NCI-H1436 treated with DMSO at 0.1 percent for 48 hours (cell line): ENCODE data around the gene SELPLG.
"Not testable (repeated sequence)": the region's sequence is repeated elsewhere in the genome, so short reads cannot be mapped to it uniquely, and the experiment has no call there.

ENCODE experiments used
- DNase-seq: peaks from one replicate; lab custom pipeline; 2025; lab: John Stamatoyannopoulos, UW

SELPLG gene

GRCh38 chr12:108655812-108656175 lies 22.1 kb upstream of the SELPLG start:
- not testable (repeated sequence) for DNase-seq

DNA sequence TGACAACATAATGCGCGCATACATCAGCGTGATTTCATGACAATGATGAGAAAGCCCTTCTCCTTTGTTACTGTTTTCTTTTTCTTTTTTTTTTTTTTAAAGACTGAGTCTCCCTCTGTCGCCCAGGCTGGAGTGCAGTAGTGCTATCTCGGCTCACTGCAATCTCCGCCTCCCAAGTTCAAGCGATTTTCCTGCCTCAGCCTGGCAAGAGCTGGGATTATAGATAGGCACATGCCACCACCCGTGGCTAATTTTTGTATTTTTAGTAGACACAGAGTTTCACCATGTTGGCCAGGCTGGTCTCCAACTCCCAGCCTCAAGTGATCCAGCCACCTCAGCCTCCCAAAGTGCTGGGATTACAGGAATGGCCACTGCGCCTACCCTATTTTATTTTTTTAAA lies 20.9 kb upstream of the SELPLG start:
- not testable (repeated sequence) for DNase-seq

GRCh38 chr12:108653922-108654321 lies 20.2 kb upstream of the SELPLG start:
- DNase-seq = no peak

DNA sequence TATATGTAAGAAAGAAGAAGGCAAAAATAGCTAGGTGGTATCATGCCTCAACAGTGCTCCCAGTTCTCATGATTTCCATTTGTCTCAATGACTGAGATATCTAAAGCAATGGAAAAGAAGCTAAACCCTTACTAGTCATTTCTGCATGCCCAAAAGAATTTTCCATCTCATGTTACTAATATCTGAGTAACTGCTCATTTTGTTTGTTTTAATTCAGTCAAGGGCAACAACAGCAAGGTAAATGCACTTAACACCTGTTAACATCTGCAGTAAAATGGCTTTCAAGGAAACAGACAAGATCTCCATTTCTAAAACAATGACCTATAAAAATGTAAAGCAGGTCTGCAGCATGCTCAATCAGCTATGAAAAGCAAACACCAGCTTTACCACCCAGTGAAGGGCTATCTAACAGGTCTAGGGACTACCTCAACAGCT lies 19.4 kb upstream of the SELPLG start:
- DNase-seq = no peak

GRCh38 chr12:108650083-108650482 lies 16.4 kb upstream of the SELPLG start:
- no peak for DNase-seq

GRCh38 chr12:108649669-108650068 lies 16.0 kb upstream of the SELPLG start:
- no peak for DNase-seq

DNA sequence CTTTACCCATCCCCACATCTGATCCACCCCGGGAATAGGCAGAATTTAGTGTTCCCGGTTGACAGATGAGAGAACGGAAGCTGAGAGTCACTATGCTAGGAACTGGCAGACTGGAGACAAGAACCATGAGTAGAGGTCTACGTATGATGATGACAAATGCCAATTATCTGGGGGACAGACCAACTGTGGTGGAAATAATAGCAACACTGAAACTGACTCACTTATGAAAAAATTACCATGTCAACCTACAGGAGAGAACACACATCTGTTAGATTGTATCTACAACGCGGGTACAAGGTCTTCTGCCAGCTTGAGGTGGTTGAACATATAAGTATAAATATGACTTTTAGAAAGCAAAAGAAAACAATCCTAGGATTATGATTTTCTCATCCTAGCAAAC lies 15.4 kb upstream of the SELPLG start:
- DNase-seq = no peak

DNA sequence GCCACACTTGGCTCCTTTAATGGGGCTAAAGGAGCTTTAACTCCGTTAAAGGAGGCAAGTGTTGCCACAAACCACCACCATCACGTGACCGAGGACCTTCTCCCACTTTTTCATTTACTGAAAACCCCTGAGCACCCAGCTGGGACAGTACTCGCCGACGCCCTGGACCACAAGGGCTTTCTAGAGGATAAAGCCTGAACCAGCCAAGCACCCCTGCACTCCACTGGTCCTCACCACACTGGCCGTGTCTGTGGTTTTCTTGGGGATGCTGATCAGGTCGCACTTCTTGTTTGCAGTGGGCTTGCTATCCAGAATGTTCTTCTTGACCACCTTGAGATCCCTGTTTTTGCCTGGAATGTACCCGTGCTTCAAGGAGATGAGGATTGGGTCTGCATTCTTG lies 14.7 kb upstream of the SELPLG start:
- no peak for DNase-seq

DNA sequence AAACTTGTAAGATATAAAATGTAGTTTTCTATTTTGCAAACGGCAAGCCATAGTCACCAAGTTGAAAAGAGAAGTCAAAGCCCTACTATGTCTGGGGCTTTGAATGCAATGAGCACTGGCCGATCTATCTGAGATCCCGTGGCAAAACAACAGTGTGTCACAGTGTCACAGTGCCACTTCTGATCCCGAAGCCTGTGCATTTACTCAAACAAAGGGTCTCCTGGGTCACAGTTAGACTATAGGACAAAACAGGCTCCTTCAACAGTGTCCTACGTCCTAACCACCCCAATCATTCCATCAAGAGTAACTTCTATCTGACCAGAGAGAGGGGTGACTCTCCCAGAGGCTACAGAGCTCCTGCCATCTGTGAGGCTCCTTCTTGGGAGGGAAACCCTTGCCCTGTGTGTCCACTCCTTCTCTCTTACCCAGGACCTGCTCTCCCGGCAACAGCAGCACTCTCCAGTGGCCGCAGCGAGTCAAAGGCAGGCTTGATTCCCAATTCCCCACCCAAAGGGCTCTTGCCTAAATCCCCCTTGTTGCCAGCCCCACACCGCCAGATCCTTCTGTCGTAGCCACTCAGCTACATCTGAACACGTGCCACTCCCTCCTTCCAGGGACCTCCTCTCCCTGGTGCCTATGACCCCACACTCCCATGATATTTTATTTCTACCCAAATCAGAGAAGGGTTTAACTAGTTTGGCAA lies 14.0 kb upstream of the SELPLG start:
- no peak for DNase-seq

DNA sequence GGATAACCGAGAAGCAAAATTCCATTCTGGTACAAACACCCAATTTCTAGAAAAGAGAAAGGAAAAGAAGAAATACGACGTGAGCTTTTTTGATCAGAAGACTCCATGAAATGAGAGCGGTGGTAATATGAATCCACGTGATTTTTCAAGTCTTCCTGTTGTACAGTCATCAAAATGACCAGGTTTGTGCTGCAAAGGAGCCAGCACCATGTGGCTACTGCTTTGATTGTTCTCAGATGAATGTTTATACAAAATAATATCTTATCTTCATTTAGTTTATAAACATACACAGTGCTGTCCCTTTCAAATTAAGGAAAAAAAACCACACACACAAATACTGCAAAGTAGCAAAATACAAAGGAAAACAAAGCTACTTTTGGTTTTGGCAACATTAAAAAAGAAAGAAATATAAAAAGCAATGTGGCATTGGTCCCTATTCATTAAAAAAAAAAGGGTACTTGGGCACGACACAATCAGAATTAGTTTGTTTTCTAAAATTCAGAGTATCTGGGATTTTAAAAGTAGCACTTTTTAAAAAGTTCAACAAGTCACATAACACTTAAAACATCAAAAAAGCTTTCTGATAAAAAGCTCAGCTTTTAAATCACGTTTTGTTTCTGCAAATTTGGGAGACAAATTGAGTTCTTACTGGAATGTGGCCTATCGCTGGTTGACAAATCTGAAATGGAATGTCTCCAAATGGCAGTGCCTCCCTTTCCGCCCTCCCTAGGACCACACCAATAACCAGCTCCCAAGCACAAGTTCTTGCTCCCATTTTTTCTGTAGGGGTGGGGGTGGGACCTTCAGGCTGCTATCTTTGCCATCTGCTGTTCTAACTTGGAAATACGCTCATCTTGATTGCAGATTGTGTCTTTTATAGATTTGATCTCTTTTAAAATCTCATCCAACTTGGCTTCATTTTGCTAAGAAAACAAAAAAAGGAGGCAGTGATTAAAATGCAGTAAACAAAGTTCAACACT lies 13.2 kb upstream of the SELPLG start:
- no peak for DNase-seq

DNA sequence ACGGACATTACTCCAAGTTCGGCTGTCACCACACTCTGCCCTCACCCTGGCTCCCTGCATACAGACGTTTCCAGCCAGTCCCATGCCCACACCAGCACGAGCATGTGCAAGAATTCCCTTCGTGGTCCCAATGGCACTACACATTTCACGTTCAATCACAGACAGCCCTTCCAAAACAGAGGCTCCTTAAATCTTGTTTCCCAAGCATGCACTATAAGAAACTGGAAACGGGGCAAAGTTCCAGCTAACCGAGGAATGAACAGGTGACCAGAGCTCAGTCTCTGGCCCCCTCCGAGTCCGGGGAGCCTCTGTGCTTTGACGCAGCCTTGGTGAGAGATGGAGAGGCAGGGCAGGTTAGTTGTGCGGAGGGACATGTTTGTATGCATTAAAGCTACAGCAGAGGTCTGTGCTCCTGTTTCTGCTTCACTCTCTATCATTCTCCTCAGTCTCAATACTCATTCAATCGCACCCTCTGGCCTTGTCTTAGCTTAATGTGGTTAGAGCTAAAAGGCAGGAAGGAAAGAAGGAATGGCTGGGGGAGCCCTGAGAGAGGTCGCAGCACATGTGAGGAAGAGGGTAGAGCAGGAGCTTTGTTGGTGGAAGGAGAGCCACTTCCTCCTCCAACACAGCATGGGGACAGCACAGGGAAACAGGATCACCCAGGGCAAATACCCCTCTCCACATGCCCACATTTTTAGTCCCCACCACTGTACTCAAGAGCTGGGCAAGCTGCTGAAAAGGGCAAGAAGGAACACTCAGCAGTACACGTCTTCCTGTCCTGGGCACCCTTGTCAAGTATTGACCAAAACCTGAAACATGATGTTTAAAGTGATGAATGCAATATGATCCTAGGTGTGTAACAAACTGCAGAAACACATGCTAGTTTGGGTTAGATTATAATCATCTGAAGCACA lies 12.2 kb upstream of the SELPLG start:
- DNase-seq = no peak

GRCh38 chr12:108644811-108645120 lies 11.1 kb upstream of the SELPLG start:
- no peak for DNase-seq

DNA sequence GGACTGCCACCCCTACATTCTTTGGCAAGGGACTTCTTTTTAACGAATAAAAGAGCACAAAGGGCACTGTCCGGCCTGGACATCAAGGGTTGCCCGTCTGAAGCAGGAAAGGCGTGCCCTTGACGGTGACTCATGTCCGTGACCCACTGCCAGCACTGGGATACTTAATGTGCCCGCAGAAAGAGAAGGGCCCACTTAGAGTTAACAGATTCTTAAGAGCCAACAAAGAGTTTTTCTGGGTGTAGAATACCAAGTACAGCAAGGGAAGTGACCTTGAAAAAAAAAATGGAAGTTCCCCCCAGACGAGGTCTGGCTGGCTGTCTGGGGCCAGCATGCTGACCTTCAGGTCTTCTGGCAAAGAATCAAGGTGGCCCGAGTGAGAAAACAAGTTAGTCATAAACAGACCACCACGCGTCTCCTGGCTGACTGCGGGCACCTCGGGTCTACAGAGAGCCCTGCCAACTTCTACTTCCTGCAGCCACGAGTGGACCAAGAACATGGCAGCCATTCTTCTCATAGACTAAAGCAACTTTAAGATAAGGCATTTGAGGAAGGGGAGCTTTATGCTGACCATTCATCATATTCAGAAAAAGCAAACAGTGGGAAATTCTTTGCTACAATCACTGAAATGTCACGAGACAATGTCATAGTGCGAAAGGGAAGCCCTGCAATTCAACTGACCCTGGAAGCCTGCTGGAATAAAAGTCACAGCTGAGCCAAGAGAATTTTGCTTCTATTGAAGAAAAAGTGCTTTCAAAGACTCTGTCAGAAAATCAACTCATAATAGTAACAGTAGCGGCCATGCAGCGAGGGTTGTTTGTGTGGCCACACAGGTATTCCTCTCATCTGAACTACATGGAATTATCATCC lies 10.5 kb upstream of the SELPLG start:
- DNase-seq = no peak

DNA sequence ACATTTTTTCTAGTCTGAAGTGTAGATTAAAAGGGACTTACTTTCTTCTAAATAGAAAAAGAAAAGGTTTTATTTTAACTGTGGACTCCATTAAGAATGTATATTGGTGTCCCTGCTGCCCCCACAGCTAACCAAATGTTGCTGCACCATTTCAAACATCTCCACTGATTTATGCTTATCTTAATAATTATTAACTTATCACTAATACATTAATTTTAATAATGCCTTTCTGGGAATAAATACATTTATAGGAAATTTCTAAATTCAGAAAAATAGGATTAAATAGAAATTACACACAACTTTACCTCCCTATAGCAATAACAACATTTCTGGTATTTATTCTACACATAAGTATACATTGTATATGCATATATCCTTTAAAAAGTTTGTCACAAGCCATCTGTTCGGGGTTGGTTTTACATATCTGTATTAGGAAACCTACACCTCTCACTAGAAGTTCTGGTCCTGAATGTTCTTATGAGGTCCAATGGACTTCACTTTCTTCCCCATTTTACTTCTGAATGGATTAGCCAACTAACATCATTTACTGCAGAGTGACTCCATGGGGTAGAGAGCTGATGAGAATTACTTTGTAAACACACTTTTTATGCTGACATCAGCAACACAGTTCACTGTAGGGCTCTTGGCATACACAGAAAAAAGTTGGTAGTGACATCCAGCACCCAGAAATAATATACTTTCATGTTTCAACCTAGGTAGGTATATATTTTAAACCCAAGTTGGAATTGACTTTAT lies 9.4 kb upstream of the SELPLG start:
- no peak for DNase-seq

- no peak for DNase-seq
Measured at GRCh38 chr12:108642269-108642870, 8.7 kb upstream of the SELPLG start.

GRCh38 chr12:108641446-108642268 lies 8.0 kb upstream of the SELPLG start:
- DNase-seq = no peak

GRCh38 chr12:108640802-108641445 lies 7.2 kb upstream of the SELPLG start:
- DNase-seq = no peak

DNA sequence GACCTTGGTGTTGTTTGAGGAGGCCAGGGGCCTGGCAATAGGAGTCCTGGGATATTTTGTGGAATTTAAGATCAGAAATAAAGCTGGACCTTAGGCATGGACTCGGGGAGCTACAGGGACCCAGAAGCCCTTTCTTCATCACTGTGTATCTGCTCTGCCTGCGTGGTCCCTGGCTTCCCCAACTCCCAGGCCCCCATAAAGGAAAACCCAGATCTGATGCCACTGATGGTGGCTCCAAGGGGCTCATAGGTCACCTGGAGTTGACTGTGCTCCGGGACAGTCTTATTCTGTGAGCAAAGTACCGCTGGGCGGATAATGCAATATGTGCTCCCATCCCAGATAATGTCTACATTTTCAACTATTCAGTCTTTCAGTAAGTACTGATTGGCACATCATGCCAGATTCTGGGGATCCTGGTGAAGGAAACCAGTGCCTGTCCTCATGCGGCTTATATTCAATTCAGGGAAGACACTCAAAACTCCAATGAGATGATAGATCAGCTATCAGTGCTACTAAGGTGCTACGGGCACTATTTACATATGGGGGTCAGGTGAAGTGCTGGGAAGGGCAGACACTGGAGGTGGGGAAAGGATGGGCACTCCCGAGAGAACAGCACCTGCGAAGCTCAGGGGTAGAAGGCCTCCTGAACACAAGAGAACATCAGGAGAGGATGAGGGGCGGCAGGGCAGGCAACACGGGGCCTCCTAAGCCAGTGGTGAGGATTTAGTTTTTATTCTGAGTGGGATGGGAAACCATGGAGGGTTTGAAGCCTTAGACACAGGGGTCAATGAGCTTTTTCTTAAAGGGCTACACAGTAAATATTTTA lies 5.5 kb upstream of the SELPLG start:
- DNase-seq = no peak
